ENCODE data around the gene MRFAP1L1.

The MRFAP1L1 gene

GRCh38 chr4:6697131-6697530 is 12.5 kb downstream of the MRFAP1L1 start:
- no peak for TF ChIP-seq CTCF (conservative IDR thresholded peaks at IDR 0.05)
- peak overlapping the region; percentile 83 for H3K27ac ChIP-seq

GRCh38 chr4:6696611-6697010 is 13.1 kb downstream of the MRFAP1L1 start:
- no peak for TF ChIP-seq CTCF (conservative IDR thresholded peaks at IDR 0.05)
- peak overlapping the region; percentile 83 for H3K27ac ChIP-seq

- peak overlapping the region; percentile 83 for H3K27ac ChIP-seq
- TF ChIP-seq CTCF (conservative IDR thresholded peaks at IDR 0.05): peak; percentile 33; the same call in 1 of the 2 replicates
Measured at GRCh38 chr4:6695660-6696610, 13.7 kb downstream of the MRFAP1L1 start.

GRCh38 chr4:6694177-6694901 is 15.3 kb downstream of the MRFAP1L1 start:
- no peak for TF ChIP-seq CTCF (conservative IDR thresholded peaks at IDR 0.05)
- peak overlapping the region; percentile 83 for H3K27ac ChIP-seq

- TF ChIP-seq CTCF (conservative IDR thresholded peaks at IDR 0.05): no peak
- peak within 1 kb of the TSS; percentile 83 for H3K27ac ChIP-seq
Measured at GRCh38 chr4:6693231-6694176, 16.2 kb downstream of the MRFAP1L1 start, which contains the start of gene S100P. Gene S100P, plus strand, starts transcription at chr4:6693878. Its CDS starts 55 bp downstream, at chr4:6693933.

GRCh38 chr4:6692806-6693205 is 16.9 kb downstream of the MRFAP1L1 start:
- TF ChIP-seq CTCF (conservative IDR thresholded peaks at IDR 0.05): no peak
- H3K27ac ChIP-seq: no peak overlapping the region
